GM06990 (cell line): ENCODE data around the gene ZNF229.
"Not testable (repeated sequence)": the region's sequence is repeated elsewhere in the genome, so short reads cannot be mapped to it uniquely, and the experiment has no call there.

ENCODE experiments used
- DNase-seq: peaks from one replicate; pipeline ENCODE4 v3.0.0-alpha.2; 2011; ENCODE audit not compliant: insufficient read length; ENCODE audit errors: extremely low read depth
- H3K27me3 ChIP-seq: replicated peaks from 2 replicates; pipeline ENCODE4 v1.6.0; 2011; ENCODE audit warnings: low read length; ENCODE audit not compliant: control insufficient read depth, insufficient read depth
- H3K36me3 ChIP-seq: 2 replicates; pipeline ENCODE4 v1.5.1; 2011; ENCODE audit warnings: low read length; ENCODE audit not compliant: control insufficient read depth, insufficient read depth
- H3K4me3 ChIP-seq: replicated peaks from 2 replicates; pipeline ENCODE4 v1.5.1; 2011; ENCODE audit warnings: low read depth, mild to moderate bottlenecking, control low read depth, low read length
- CTCF ChIP-seq: IDR thresholded peaks from 2 replicates; pipeline ENCODE4 v1.5.1; 2011; ENCODE audit warnings: low read length, control low read depth, mild to moderate bottlenecking, inconsistent platforms; ENCODE audit not compliant: insufficient read depth, poor library complexity, severe bottlenecking

Gene ZNF229

DNA sequence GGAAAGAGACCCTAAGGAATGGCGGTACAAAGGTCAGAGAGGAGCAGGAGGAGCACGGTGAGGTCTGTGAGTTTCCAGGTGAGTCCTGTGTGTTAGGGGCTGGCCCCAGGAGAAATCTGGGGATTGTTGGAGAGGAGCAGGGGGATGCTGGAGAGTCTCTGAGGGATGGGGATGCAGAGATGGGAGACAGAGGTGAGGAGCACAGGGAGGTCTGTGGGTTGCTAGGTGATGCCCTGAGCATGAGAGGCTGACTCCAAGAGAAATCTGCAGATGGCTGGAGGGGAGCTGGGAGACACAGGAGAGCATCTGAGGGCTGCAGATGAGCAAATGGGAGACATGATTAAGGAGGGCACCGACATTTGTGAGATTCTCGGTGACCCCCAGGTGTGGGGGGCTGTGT lies 4.1 kb upstream of the ZNF229 start:
- Histone ChIP-seq H3K4me3 (no peak overlapping the region), H3K27me3 (no peaks in the 10 kb centered on the region), H3K36me3 (no peaks in the 10 kb centered on the region)
- no peak for DNase-seq
- no peak for TF ChIP-seq CTCF

GRCh38 chr19:44451687-44452086 lies 3.4 kb upstream of the ZNF229 start:
- no peak for TF ChIP-seq CTCF
- Histone ChIP-seq H3K36me3 (no peaks in the 10 kb centered on the region), H3K4me3 (no peak overlapping the region), H3K27me3 (no peaks in the 10 kb centered on the region)
- DNase-seq, result no peak

DNA sequence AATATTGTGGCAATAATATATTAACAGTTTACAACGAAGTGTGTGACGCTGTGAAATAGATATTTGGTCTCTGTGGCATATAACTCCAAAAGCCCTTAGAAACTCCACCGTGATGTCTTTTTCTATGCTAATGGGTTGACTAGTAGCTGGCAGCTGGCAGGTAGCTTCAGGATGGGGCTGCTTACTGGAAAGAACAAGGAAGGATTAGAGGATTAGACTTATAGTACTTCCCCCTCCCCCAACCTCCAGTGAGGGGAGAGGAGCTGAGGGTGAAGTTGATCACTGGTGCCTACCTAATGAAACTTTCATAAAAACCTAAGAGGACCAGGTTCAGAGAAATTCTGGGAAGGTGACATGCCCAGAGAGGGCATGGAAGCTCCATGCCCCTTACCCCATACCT lies 9.8 kb downstream of the ZNF229 start:
- no peak for TF ChIP-seq CTCF
- Histone ChIP-seq H3K27me3 (no peaks in the 10 kb centered on the region), H3K36me3 (no peaks in the 10 kb centered on the region), H3K4me3 (no peak overlapping the region)
- no peak for DNase-seq

GRCh38 chr19:44435441-44435840 lies 12.8 kb downstream of the ZNF229 start:
- no peak for DNase-seq
- Histone ChIP-seq H3K27me3 (no peaks in the 10 kb centered on the region), H3K4me3 (no peak overlapping the region), H3K36me3 (no peaks in the 10 kb centered on the region)
- TF ChIP-seq CTCF, result no peak

GRCh38 chr19:44430956-44431355 lies 17.3 kb downstream of the ZNF229 start:
- no peak for TF ChIP-seq CTCF
- Histone ChIP-seq H3K4me3 (no peak overlapping the region), H3K36me3 (no peaks in the 10 kb centered on the region), H3K27me3 (no peaks in the 10 kb centered on the region)
- no peak for DNase-seq

DNA sequence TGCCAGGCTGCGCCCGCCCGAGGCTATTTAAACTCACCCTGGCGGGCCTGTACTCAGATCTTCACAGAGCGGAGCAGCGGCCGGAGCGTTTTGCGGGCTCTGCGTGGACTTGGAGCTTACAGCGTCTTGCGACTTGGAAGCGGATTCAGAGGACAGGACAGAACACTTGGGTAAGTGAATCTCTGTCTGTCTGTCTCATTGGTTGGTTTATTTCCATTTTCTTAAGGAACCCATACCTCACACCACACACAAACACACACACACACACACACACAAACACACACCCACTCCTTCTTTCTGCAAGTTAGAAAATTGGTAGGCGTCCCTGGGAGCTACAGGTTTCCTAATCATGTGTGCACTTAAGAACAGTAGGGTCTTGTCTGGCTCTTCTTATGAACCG lies 32.7 kb downstream of the ZNF229 start:
- DNase-seq, H3K27me3 ChIP-seq, H3K36me3 ChIP-seq, H3K4me3 ChIP-seq: not testable (repeated sequence)
